D721Med (cell line): Measurements from ENCODE around the gene DLG4.
"Not testable (repeated sequence)": the region's sequence is repeated elsewhere in the genome, so short reads cannot be mapped to it uniquely, and the experiment has no call there.

Experiments used
- DNase-seq: peaks from one replicate; pipeline ENCODE4 v3.0.0; 2011; ENCODE audit warnings: low spot score; ENCODE audit not compliant: insufficient read length
- FAIRE-seq: peaks from 2 replicates; lab custom pipeline; 2011; peaks lifted over from hg19 to GRCh38; lab: Jason Lieb, UNC
- CTCF ChIP-seq: IDR thresholded peaks from 2 replicates; pipeline ENCODE4 v1.5.1; 2012; ENCODE audit warnings: mild to moderate bottlenecking, control low read depth; ENCODE audit not compliant: insufficient read depth; ENCODE audit errors: missing control alignments

DLG4 gene

GRCh38 chr17:7186241-7186640 lies 33.4 kb downstream of the DLG4 start:
- FAIRE-seq (no peak), DNase-seq (no peak)
- TF ChIP-seq CTCF = no peak

GRCh38 chr17:7184647-7185046 lies 35.0 kb downstream of the DLG4 start:
- TF ChIP-seq CTCF = no peak
- FAIRE-seq (no peak), DNase-seq (no peak)

GRCh38 chr17:7184091-7184488 lies 35.5 kb downstream of the DLG4 start:
- TF ChIP-seq CTCF = no peak
- no peak for FAIRE-seq
- DNase-seq = no peak

- no peak for FAIRE-seq
- TF ChIP-seq CTCF = no peak
- no peak for DNase-seq
These were observed 36.1 kb downstream of the DLG4 start for GRCh38 chr17:7183433-7184090.

GRCh38 chr17:7182101-7182500 lies 37.5 kb downstream of the DLG4 start:
- not testable (repeated sequence) for DNase-seq, FAIRE-seq

GRCh38 chr17:7179317-7180254 lies 40.0 kb downstream of the DLG4 start, which contains the start of gene ASGR1:
TSS of gene ASGR1 (minus strand) at chr17:7179370. CDS start at chr17:7178563, 807 bp downstream.
- no peak for DNase-seq

GRCh38 chr17:7178973-7179316 lies 40.7 kb downstream of the DLG4 start:
- TF ChIP-seq CTCF = no peak
- FAIRE-seq = no peak
- DNase-seq = no peak

More at GRCh38 chr17:7179317-7180254, 40.0 kb downstream of the DLG4 start, which contains the start of gene ASGR1:
- no peak for FAIRE-seq
- TF ChIP-seq CTCF = no peak
